Measurements from ENCODE around the gene SLC7A4.

DNA sequence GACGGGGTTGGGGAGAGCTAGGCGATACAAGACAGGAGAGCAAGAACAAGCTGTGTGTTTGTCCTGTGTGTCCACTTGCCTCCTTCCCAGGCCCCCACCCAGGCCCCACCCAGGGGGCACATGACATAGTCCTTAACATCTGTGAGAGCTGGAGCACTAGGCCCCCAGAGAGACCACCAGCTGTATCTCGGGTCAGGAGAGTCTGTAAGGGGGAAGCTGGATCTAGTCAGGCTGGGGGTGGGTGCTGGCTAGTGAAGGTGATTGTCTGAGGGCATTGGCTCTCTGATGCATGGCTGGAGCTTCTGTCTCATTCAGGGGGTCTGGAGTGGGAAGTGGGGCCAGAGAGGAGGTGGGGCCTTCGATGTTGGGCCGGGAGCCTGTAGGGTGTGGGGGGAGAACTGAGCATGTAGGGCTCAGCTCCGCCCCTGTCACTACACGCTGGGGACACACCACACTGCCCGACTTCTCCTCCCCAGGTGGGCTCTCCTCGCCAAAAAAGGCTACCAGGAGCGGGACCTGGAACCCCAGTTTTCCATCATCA lies 16.8 kb downstream of the SLC7A4 start:
- TF ChIP-seq, protein P1, sequence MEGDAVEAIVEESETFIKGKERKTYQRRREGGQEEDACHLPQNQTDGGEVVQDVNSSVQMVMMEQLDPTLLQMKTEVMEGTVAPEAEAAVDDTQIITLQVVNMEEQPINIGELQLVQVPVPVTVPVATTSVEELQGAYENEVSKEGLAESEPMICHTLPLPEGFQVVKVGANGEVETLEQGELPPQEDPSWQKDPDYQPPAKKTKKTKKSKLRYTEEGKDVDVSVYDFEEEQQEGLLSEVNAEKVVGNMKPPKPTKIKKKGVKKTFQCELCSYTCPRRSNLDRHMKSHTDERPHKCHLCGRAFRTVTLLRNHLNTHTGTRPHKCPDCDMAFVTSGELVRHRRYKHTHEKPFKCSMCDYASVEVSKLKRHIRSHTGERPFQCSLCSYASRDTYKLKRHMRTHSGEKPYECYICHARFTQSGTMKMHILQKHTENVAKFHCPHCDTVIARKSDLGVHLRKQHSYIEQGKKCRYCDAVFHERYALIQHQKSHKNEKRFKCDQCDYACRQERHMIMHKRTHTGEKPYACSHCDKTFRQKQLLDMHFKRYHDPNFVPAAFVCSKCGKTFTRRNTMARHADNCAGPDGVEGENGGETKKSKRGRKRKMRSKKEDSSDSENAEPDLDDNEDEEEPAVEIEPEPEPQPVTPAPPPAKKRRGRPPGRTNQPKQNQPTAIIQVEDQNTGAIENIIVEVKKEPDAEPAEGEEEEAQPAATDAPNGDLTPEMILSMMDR (IDR thresholded peaks at IDR 0.05) = no peak
- no peak for TF ChIP-seq POLR2A (IDR thresholded peaks at IDR 0.05)

Data from adrenal gland (tissue), 5 donors.